Activated CD4-positive, CD25-positive, alpha-beta regulatory T cell treated with anti-CD3 and anti-CD28 coated beads, Interleukin-2, amount 50 U/mL, for 24 hours (primary cell): ENCODE data around the gene COL6A3.
"Not testable (repeated sequence)": the region's sequence is repeated elsewhere in the genome, so short reads cannot be mapped to it uniquely, and the experiment has no call there.

ENCODE experiments used
- ATAC-seq, 2 donors: fragments of 150-1000 bp; cut with Tn5 transposase; one replicate each; pipeline ENCODE4 v1.10.0; 2021; ENCODE audit warnings: mild to moderate bottlenecking in 1 of 2, moderate library complexity in 1 of 2

The COL6A3 gene

DNA sequence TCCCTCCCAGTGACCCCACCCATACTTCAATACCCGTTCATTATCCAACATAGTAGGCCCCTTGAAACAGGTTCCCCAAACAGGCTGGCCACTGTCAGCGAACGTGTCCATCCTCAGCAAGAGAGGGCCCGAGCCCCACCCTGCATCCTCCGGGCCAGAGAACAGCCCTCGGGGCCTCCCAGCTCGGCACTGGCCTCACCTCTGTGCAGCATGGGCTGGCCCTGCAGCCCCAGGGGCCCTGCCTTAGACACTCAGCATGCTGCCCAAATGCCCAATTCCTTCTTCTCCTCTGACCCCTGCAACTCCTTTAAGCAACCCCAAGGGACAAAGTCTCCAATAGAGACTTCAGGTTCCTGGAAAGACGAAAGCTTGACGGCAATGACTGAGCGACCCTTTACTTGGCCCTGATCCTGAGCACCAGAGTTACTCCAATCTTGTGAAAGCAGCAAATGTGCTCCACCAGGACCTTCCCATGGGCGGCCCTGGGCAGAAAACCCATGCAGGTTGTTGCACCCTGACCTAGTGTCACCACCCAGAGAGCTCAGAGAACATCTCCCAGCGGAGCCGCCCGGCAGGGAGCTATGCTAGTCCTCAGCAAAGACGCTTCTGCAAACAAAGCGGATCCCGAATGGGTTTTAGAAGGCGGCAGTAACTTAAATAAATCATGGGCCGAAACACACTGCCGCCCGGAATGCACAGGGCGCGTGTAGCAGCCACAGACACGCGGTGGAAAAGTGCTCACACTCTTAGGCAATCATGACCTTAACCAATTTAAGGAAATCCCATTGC, 782 bp downstream of the COL6A3 start:
- no peak for ATAC-seq

DNA sequence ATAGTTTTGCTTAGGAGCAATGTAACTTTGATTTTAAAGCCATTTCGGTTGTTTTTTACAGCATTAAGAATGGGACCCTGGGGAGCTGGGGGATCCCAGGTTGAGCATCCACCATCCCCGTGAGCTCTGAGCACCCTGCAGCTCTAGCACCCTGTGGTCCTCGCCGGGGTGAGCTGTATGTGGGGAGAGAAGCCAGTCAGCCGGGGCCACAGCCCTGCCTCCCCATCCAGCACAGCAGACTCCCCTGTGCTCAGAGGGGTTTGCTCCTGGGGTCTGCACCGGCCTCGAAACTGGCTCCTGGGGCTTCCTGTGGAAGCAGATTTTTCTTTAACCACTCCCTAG, 1.3 kb downstream of the COL6A3 start:
- ATAC-seq: no peak

DNA sequence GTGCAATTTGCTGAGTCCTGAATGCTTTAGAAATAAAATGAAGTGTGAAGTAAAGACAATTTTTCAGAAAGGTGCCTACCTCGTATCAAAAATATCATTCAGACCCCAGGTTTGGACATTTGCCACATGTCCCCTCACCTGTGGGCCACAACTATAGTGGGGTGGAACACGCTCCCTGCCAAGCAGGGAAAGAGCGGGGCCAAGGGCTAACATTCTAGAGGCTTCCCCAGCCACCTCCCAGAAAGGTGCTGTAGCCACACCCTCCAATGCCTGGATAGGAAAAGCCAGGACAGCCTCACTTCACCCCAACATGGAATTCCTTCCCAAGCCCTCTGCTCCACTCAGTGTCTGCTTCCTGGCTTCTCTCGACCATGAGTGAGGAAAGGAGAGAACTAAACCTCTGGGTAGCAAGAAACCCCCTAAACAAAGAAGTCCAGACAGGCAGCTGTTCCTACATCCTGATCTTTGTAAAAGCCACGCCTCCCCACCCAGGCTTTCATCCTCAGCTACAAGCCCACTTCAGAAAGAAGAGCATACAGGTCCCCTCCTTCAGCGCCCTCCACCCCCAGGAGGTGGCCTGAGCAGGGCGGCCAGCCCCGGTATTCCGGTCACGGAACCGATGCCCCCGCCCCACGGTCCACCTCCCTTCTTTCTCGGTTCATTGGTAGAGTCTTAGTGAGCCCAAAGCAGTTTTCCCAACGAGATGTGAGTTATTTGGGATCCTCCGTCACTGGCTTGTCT, 2.1 kb downstream of the COL6A3 start:
- ATAC-seq: no peak

DNA sequence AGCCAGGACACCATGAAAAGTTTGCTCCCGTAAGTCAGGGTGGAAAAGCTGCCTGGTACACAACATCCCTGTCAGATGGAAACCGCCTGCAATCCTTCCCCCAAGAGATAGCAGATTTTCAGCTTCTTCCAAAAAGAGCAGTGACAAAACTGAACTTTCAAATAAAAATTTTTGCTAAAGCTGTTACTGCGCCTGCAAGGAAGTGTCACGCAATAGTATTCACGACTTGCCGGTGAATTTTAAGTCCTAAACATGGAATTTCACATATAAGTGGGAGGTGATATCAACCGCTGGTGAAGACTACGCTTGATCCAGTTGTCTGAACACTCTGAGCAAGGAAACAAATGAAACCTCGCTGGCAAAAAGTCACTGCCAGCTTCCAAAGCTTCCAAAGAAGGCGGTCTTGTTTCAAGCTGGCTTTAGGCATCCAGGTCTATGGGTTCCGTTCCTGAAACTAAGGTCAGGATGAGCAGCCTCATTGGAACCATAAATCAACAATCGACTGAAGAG, 2.8 kb downstream of the COL6A3 start:
- ATAC-seq: no peak

DNA sequence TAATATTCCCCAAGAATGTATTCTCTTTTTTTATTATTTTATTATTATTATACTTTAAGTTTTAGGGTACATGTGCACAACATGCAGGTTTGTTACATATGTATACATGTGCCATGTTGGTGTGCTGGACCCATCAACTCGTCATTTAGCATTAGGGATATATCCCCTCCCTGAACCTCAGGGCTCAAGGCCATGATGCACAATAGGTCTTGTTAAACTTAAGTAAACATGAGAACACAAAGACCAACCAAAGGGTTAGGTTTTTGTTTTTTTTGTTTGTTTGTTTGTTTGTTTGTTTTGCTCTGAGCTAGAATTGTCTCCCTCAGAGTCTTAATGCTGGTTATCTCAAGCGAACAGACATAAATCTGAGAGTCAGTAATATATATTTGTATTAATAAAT, 4.7 kb downstream of the COL6A3 start:
- not testable (repeated sequence) for ATAC-seq

DNA sequence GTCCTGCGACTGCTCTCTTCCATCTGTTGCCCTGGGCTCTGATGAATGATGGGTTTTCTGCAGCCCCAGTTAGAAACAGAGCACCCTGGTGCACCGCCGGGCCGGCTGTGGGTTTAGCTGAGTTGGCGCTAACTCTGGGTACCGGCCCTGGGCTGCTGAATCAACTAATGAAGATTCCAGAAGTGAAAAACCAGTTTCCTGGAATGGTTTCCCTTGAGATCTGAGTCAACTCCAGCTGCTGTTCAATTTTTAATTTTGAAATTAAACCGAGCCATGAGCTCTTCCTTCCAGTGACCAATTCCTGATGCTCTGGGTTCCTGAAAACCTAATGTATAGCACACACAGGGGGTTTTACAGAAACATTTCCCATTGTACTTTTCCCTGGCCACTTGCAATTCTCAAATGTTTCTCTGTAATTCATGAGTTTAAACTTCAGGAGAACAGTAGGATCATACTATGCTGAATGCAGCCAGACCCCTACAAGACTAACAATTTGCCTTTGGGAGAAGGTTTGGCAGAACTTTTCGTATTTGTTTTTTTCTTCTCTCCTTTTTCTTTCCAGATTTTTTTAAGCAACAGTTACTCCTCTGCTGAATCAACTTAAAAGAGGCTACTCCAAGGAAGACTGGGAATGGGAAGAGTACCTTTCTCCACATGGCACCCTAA, 5.5 kb downstream of the COL6A3 start:
- no peak for ATAC-seq

DNA sequence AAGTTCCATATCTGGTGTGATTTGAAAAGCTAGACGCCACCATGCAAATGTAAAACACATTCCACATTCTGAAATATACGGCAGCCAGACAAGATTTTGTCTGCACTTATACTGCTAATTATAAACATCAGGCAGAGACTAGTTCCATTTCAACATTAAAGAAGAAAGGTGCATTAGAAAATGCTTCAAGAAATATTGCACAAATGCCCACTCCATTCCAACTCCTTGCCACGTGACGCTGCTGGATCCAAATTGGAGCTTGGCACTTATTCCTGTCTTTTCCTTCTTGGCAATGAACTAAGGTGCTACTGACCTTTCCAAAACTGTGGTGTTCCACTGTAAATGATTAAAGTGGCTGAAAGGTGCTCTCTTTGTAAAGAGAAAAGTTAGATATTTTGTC, 6.3 kb downstream of the COL6A3 start:
- no peak for ATAC-seq

DNA sequence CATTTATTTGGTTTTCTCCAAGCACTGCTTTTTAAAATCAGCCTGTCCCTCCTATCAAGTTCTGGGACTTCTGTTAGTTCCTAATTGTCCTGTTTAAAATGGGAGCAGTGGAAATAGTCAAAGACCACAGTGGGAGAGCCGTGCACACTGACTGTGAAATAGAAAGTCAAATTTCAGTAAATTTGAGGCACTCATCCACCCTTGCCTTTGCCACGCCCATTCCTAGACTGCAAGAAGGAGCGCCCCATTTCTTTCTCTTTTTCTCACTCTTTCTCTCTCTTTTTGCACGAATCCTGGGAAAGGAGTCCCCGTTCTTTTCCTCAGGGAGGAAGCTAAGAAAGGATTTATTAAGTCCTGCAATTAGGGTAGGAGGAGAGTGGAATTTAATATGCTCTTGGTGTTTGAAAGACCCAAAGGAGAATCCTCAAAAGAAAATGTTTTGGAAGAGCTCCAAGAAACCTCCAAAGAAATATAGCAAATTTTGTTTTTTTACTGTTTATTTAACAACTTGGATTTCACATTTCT, 7.5 kb downstream of the COL6A3 start:
- ATAC-seq: no peak

DNA sequence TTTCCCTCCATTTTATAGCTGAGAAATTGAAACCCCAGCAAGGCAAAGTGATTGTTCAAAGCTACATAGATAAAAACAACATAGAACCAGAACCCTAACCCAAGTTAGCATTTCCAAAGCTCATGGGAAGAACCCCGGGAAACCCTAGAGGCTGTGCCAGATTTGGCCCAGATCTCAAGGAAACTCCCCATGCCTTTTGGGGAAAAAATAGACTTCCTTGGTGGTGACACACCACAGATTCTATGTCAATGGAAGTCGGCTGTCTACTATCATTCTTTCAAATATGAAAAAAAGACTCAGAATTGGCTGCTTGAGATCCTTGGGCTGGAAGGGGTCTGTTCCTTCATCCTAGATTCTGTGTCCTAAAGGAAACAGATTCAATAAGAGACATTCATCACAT, 8.4 kb downstream of the COL6A3 start:
- ATAC-seq: no peak

DNA sequence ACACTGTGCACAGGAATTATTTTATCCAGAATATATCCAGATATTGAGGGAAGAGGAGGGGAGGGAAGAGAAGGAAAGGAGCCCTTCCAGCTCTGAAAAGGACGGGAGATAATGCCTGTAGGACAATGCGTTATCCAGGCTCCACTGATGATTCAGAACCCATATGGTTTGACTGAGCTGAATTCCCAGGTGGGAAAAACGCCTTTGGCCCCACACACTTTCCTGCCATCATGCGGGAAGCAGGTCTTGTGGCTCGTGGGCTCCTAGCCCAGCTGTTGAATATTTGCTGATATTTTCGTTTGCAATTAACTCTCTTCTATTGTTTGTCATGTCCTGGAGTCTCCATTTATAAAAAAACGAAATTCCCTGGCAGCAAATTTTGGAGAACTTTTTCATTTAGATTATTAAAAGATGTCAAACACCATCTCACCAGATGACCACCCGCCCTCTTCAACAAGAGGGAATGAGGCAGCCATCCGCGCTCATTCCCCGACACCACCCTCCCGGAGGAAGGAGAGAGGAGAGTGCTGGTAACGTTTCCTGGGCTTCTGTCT, 8.9 kb downstream of the COL6A3 start:
- no peak for ATAC-seq

DNA sequence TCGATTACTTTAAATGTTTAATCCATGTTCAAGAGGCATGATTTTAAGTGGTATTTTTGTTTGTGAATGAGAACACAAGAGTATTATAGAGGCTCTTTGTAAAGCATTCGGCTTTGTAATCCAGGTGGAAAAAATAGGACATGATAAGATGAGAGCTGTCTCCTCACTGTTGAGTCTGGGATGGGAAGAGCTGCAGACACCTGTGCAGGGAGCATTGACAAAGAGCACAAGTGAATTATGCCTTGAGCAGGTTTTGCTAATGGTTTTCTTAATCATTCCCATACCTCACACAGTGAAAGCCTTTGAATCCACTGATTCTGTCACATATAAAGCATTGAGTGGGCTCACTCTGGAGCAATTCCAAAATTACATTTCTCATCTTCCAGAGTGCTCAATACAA, 9.6 kb downstream of the COL6A3 start:
- no peak for ATAC-seq

DNA sequence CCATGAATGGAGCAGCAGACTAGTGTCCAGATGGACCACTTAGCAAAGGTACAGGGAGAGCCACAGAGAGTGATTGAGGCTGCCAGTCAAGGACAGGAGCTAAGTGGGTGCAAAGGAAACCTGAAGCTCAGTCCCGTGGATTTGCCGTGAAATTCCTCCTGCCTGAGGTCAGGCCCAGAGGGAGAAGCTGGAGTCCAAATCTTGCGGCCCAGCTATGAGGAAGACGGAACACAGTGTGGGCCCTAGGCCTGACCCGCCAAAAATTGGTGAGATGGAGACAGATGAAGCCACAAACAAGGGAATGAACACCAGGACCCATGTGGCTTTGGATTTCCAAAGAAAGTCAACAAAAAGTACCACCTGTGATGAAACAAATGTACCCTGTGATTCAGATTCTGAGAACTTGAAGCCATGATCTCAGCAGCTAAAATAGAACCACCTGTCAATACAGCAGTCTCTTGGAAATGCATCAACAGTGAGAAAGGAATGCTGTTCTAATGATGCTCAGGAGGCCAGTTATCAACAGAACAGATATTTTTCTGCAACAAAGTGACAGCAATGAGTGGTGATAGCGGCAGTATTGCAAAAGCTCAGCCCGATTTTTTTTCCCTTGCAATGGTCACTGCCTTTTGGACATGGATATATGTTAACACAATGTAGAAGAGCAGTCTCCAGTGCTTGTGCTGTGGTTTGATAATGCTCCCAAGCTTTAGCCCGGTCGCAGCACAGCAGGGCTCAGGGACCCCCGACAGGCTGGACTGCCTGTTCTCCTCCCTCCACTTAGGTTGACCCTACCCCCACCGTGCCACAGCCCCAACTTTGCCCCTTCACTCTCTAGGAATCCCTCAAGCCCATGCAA, 10.7 kb downstream of the COL6A3 start:
- ATAC-seq: no peak

DNA sequence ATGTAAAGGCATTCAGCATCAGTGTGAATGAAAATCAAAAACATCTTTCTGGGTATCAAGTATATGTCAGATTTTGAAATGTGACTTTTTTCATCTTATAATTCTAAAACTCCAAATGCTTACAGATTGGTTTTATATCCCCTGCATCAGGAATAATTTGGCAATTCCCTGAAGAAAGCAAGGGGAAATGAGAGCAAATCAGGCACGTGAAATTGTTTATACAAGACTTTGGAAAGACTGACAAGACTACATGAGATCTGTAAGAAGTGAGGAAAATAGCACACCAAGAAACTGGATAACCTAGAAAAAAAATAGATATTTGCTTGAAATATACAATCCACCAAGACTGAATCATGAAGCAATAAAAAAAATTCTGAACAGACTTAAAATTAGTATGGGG, 13.8 kb downstream of the COL6A3 start:
- no peak for ATAC-seq

DNA sequence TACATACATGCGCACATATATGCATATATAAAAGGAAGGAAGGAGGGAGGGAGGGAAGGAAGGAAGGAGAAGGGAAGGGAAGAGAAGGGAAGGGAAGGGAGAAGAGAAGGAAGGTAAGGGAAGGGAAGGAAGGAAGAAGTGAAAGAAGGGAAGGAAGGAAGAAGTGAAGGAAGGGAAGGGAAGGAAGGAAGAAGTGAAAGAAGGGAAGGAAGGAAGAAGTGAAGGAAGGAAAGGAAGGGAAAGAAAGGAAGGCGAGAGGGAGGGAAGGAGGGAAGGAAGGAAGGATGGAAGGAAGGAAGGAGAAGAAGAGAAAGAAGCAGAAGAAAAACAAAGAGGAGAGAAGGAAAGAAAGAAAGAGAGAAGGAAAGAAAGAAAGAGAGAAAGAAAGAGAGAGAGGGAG, 16.9 kb downstream of the COL6A3 start:
- no peak for ATAC-seq

DNA sequence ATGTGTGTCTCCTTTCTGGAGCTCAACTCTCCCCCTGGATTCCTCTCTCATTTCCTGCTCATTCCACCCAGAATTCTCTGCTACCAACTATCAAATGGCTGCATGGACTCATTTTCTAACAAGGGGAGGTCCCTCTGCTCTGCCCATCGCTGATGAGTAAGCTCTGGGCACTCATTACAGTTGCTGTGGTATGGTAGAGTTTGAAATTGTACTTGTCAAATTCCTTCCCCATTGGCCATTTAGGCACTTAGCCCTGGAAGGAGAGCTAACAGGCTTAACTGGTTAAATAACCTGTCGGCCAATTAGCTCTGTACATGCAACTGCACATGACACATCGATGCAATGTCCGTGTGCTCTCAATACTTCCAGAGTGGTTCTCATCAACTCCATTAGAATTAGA, 20.4 kb downstream of the COL6A3 start:
- ATAC-seq: no peak

DNA sequence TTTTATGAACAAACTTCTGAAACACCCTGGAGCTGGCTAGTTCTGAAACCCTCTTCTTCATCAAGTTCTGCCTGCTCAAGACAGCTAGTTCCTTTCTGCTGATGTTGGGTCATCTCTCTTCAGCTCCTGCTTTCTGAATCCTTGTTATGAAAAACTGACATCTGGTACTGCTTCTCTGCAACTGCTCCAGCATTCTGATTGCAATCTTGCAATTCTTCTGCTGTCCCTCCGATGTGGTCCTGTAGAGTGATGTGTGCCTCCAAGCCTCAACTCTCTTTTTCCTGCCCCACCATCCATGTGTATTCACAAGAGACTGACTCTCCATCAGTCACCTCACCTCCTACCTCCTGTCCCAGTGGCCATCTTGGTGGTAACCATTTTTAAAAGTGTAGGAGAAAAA, 21.8 kb downstream of the COL6A3 start:
- no peak for ATAC-seq

DNA sequence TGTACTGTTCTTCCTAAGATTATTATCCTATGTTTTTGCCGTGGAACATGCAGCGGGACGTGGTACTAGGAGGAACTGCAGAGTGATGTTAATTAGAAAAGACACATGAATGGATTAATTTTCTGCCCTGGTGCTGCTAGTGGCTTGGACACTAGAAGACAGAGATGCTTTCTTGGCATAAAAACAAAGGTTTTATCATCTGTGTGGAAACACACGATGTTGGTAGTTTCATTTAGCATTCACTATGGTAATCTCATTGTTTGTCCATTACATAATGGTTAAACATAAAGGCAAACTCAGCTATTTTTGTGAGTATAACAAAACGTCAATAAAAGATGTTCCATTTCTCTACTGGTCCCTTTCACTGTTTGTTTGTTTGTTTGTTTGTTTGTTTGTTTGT, 22.8 kb downstream of the COL6A3 start:
- ATAC-seq: no peak

DNA sequence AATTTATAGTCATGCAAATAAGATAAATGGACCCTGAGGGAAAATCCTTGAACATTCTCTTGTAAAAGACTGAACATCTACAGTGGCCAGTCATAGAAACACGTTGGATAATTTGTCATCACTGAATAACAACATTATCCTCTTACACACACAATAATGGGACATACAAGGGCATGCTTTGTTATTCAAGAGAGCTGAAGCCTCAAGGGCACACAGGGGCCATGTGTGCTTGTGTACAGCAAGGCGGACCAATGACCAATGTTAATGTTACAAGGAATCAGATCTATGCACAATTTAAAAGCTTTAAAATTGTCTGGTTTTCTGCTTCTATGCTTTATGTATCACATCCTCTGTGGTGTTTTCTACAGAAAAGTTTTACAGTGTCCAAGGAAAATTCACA, 23.7 kb downstream of the COL6A3 start:
- ATAC-seq: no peak

DNA sequence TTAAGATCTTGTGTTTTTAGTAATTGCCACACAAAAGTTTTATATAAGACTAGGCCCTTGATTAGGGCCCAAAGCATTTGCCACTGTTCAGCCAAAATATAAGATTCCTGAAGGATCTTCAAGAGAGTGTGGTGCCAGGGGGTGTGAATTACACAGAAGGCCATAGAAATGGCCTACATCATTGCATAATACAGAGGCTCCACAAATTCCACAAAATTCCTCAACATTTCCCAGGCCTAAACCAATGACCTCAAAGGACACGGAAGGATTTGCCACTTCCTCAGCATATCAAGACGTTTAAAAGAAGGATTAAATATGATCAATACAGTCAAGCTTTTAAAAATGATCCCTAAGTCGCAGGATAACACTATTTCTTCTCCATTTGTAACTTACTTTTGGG, 24.1 kb downstream of the COL6A3 start:
- no peak for ATAC-seq

DNA sequence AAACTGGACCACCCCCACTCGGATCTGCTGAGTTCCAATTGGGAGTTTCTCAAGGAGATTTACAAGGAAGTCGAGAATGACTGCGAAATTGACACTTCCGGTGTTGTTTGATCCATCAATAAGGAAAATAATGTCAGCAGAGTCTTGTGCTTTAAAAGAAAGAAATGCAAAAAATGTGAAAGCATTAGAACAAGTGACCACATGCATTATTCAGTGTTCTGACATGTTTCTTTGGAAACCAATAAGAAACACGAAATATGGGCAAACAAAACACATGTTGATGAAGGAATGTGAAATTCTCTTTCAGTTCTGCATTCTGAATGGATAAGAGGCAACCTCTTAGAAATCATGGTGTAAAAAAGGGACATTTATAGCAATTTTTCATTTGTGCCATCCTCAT, 25.9 kb downstream of the COL6A3 start:
- no peak for ATAC-seq

DNA sequence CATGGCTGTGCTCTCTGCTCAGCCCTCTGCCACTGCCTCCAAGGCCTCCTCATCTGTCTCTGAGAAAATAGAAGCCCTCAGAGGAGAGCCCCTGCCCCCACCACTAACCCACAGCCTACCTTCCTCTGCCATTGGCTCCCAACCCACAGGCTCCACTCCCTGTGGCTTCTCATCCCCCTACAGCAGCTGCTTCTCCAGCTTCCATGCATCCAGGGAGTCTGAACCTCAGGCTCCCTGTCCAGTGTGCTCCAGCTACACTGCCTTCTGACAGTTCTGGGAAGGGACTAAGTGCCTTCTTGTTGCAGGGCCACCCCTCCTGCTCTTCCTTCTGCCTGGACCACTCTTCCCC, 29.3 kb downstream of the COL6A3 start:
- no peak for ATAC-seq

DNA sequence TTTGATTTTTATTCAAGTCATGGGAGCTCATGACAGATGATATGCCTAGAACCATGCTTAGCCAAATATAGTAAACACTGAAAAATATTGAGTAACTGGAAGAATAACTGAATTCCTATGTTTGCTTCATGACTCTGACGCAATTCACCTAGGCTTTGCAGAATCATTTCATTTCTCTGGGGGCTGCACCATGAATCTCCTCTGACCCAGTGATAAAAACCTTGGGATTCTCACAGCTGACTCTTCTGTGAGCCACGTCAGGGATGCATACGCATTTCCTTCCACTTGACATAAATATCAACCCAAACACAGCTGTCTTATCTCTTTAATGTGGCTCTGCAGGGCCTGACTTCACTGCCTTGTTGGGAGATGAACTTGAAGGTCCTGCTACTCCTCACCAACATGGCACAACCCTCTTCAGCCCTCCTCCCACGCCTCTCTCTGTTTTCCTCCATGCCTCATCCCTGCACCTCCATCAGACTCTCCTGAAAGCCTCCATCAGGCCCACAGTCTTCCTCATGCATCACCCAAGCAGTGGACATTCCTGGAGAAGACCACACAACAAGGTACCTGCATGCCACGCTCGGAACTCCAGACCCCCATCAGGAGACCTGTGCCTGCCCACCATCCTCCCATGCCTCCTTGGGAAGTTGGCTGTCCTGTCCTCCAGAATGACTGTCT, 29.8 kb downstream of the COL6A3 start:
- no peak for ATAC-seq
